ENCODE data around the gene RTF2. TPM values are rescaled to one million over a fixed set of nuclear protein-coding genes. Genes with fewer than 3 reads are reported as not detected.
"Not testable (repeated sequence)": the region's sequence is repeated elsewhere in the genome, so short reads cannot be mapped to it uniquely, and the experiment has no call there.

The RTF2 gene
- total RNA-seq, 6 experiments from 2014 or later = 148 to 158 (median 153) TPM

GRCh38 chr20:56527521-56527920 is 59.1 kb downstream of the RTF2 start:
- no peaks in the 10 kb centered on the region for H3K36me3 Mint-ChIP-seq (ENCODE audit: low read depth)
- H3K4me3 Mint-ChIP-seq = no peak overlapping the region
- H3K27ac Mint-ChIP-seq = no peak overlapping the region
- DNase-seq = no peak
- TF ChIP-seq, protein P1, sequence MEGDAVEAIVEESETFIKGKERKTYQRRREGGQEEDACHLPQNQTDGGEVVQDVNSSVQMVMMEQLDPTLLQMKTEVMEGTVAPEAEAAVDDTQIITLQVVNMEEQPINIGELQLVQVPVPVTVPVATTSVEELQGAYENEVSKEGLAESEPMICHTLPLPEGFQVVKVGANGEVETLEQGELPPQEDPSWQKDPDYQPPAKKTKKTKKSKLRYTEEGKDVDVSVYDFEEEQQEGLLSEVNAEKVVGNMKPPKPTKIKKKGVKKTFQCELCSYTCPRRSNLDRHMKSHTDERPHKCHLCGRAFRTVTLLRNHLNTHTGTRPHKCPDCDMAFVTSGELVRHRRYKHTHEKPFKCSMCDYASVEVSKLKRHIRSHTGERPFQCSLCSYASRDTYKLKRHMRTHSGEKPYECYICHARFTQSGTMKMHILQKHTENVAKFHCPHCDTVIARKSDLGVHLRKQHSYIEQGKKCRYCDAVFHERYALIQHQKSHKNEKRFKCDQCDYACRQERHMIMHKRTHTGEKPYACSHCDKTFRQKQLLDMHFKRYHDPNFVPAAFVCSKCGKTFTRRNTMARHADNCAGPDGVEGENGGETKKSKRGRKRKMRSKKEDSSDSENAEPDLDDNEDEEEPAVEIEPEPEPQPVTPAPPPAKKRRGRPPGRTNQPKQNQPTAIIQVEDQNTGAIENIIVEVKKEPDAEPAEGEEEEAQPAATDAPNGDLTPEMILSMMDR (IDR thresholded peaks at IDR 0.05) = no peak
- peaks cover 2% of the 10 kb centered on the region for H3K27me3 Mint-ChIP-seq (ENCODE audit: insufficient read depth)
- no peaks in the 10 kb centered on the region for H3K9me3 Mint-ChIP-seq
- H3K4me1 Mint-ChIP-seq (ENCODE audit: low read depth) = no peaks in the 10 kb centered on the region

- not testable (repeated sequence) for DNase-seq; H3K27ac Mint-ChIP-seq; H3K4me1 Mint-ChIP-seq (ENCODE audit: low read depth); H3K9me3 Mint-ChIP-seq; H3K36me3 Mint-ChIP-seq (ENCODE audit: low read depth); H3K4me3 Mint-ChIP-seq; H3K27me3 Mint-ChIP-seq (ENCODE audit: insufficient read depth)
Measured at GRCh38 chr20:56532946-56533345, 64.5 kb downstream of the RTF2 start, which contains the start of gene FAM209B. TSS of gene FAM209B (plus strand) at chr20:56533246. CDS start at chr20:56533342, 96 bp downstream.

DNA sequence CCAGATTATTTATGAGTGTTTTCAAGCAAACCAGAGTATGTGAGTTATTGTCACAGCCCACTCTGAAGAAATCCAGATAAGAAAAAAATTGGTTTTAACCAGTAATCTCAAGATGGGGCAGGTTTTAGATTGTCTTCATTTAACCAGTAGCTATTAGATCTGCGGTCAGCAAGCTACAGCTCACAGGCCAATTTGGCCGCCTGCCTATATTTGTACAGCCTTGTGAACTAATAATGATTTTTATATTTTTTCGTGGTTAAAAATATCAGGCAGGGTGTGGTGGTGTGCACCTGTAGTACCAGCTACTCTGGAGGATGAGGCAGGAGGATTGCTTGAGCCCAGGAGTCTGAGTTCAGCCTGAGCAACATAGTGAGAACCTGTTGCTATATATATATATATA is 69.6 kb downstream of the RTF2 start:
- TF ChIP-seq, protein P1 (IDR thresholded peaks at IDR 0.05) = no peak
- no peaks in the 10 kb centered on the region for H3K9me3 Mint-ChIP-seq
- peaks cover 11% of the 10 kb centered on the region for H3K27me3 Mint-ChIP-seq (ENCODE audit: insufficient read depth)
- H3K36me3 Mint-ChIP-seq (ENCODE audit: low read depth) = no peaks in the 10 kb centered on the region
- no peak overlapping the region for H3K4me3 Mint-ChIP-seq
- DNase-seq = no peak
- no peaks in the 10 kb centered on the region; the same call in 1 of the 2 replicates for H3K4me1 Mint-ChIP-seq (ENCODE audit: low read depth)
- no peak overlapping the region for H3K27ac Mint-ChIP-seq

DNA sequence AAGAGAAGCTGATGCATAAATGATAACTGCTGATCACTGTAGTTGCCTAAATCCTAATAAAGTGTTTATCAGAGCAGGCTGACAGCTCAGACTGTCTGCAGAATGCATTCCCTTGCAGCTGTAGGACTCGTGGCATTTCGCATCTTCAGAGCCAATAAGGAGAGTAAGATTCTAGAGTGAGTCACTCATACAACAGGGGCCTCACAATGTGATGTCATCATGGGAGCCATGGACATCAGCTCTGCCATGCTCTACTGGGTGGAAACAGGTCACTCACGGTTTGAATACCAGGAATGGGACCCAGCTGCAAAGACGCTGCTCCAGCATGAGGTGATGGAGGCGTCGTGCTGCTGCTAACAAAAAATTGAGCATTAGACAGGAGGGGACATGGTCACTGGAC is 72.0 kb downstream of the RTF2 start:
- DNase-seq = peak; percentile 26
- Mint-ChIP-seq H3K9me3 (no peaks in the 10 kb centered on the region), H3K4me1 (ENCODE audit: low read depth) (no peaks in the 10 kb centered on the region; the same call in 1 of the 2 replicates), H3K27me3 (ENCODE audit: insufficient read depth) (peaks cover 12% of the 10 kb centered on the region), H3K4me3 (no peak overlapping the region), H3K36me3 (ENCODE audit: low read depth) (no peaks in the 10 kb centered on the region), H3K27ac (no peak overlapping the region)
- TF ChIP-seq, protein P1 (IDR thresholded peaks at IDR 0.05) = no peak

DNA sequence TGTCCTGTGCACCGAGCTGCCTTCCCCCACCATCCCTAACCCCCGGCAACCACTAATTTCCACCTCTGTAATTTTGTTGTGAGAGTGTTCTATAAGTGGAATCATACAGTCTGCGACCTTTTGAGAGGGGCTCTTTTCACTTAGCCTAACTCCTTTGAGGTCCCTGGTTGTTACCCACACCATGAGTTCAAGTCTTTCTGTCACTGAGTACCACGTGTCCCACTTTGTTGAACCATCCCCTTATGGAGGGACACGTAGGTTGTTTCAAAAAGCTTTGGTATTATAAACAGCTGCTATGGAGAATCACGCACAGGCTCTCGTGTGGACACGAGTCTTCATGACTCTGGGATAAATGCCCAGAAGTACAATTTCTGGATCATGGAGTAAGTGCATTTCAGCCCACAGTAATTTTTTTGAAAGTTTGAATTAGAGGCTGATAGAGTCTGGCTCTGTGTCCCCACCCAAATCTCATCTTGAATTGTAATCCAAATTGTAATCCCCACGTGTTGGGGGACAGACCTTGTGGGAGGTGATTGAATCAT is 74.1 kb downstream of the RTF2 start:
- DNase-seq = peak; percentile 4
- Mint-ChIP-seq H3K36me3 (ENCODE audit: low read depth) (no peaks in the 10 kb centered on the region), H3K9me3 (no peaks in the 10 kb centered on the region), H3K4me1 (ENCODE audit: low read depth) (no peaks in the 10 kb centered on the region; the same call in 1 of the 2 replicates), H3K27me3 (ENCODE audit: insufficient read depth) (peaks cover 19% of the 10 kb centered on the region), H3K4me3 (no peak overlapping the region), H3K27ac (no peak overlapping the region)
- TF ChIP-seq, protein P1 (IDR thresholded peaks at IDR 0.05) = no peak

DNA sequence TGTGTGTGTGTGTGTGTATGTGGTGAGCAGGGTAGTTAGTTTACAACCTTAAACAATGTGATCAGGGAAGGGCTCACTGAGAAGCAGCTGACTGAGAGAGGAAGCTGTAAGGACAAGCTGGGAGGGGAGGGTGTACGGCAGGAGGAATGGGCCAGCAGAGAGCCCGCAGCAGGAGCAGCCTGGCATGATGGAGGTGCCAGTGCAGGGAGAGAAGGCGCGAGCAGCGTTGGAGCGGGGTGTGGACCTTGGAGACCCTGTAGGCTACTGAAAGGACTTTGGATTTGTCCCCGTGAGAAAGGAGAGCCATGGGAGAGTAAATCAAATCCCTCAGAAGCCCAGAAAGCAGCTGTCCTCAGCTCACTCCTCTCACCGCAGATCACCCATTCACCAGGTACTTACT is 83.1 kb downstream of the RTF2 start:
- Mint-ChIP-seq H3K36me3 (ENCODE audit: low read depth) (peaks cover 5% of the 10 kb centered on the region; the same call in 1 of the 2 replicates), H3K4me1 (ENCODE audit: low read depth) (peaks cover 16% of the 10 kb centered on the region), H3K27ac (no peak overlapping the region), H3K27me3 (ENCODE audit: insufficient read depth) (peaks cover 8% of the 10 kb centered on the region), H3K9me3 (peaks cover 5% of the 10 kb centered on the region; the same call in 1 of the 2 replicates), H3K4me3 (no peak overlapping the region)
- DNase-seq = no peak
- TF ChIP-seq, protein P1 (IDR thresholded peaks at IDR 0.05) = no peak
